Measurements from ENCODE around the gene TWSG1. TPM values are rescaled to one million over a fixed set of nuclear protein-coding genes. Genes with fewer than 3 reads are reported as not detected.

The TWSG1 gene
- total and polyA plus RNA-seq, 2 of the 13 experiments (the other 11 are each of a cell fraction or from before 2014, with no cell fraction given), result 6.6 to 9.4 TPM

- TF ChIP-seq ZFP36L1 (CRISPR knock-in tag; IDR thresholded peaks at IDR 0.05) (no peak), HBP1 (CRISPR knock-in tag; IDR thresholded peaks at IDR 0.05; ENCODE audit: low read depth) (no peak), ZNF441 (CRISPR knock-in tag; IDR thresholded peaks at IDR 0.05; ENCODE audit: borderline replicate concordance) (no peak), ZUFSP (CRISPR knock-in tag; IDR thresholded peaks at IDR 0.05; ENCODE audit: borderline replicate concordance) (no peak), PAX8 (CRISPR knock-in tag; IDR thresholded peaks at IDR 0.05; ENCODE audit: borderline replicate concordance) (no peak)
Observed at GRCh38 chr18:9387891-9388290, 53.3 kb downstream of the TWSG1 start (continued).

GRCh38 chr18:9389706-9390105, 55.1 kb downstream of the TWSG1 start:
- in situ Hi-C loops (cut with HindIII; ENCODE audit: extremely low pct_ligation_motif_present, low pct_unique_long_range_greater_than_20kb), result no loop called here
- Histone ChIP-seq H3K9ac (ENCODE audit: insufficient read depth, low read depth, low read length) (no peak overlapping the region), H3K9me3 (ENCODE audit: low read length) (no peaks in the 10 kb centered on the region), H2AFZ (ENCODE audit: low read length) (no peak overlapping the region), H3K79me2 (ENCODE audit: insufficient read depth, low read length) (no peaks in the 10 kb centered on the region), H3K27ac (ENCODE audit: extremely low read length, insufficient read depth, low read length) (no peak overlapping the region), H3K4me3 (replicated peaks in 1 of 3; ENCODE audit: insufficient read depth in 1 of 3, low read depth in 2 of 3, low read length in 3 of 3) (no peak overlapping the region), H4K20me1 (ENCODE audit: insufficient read depth, low read length) (no peaks in the 10 kb centered on the region), H3K4me1 (ENCODE audit: insufficient read depth, low read length) (no peaks in the 10 kb centered on the region), H3K4me2 (ENCODE audit: low read depth, low read length) (no peak overlapping the region), H3K27me3 (ENCODE audit: control insufficient read depth in 1 of 2, insufficient read depth in 2 of 2, low read length in 2 of 2) (no peaks in the 10 kb centered on the region), H3K36me3 (replicated peaks in 1 of 2; ENCODE audit: control insufficient read depth in 1 of 2, insufficient read depth in 2 of 2, low read length in 2 of 2) (no peaks in the 10 kb centered on the region)
- BruUV-seq (replicated peaks), result no TSS peak
- TF ChIP-seq PHF20 (CRISPR knock-in tag; IDR thresholded peaks at IDR 0.05) (no peak), ZNF34 (CRISPR knock-in tag; IDR thresholded peaks at IDR 0.05; ENCODE audit: borderline replicate concordance) (no peak), CENPBD1 (CRISPR knock-in tag; IDR thresholded peaks at IDR 0.05; ENCODE audit: borderline replicate concordance, low read depth) (no peak), SIN3B (IDR thresholded peaks at IDR 0.05; ENCODE audit: low read length) (no peak), JARID2 (CRISPR knock-in tag; IDR thresholded peaks at IDR 0.05; ENCODE audit: insufficient replicate concordance) (no peak), SMAD1 (CRISPR knock-in tag; IDR thresholded peaks at IDR 0.05; ENCODE audit: borderline replicate concordance, low read depth) (no peak), NR2F2 (IDR thresholded peaks at IDR 0.05; ENCODE audit: borderline replicate concordance, low read depth) (no peak), ZNF367 (CRISPR knock-in tag; IDR thresholded peaks at IDR 0.05; ENCODE audit: borderline replicate concordance) (no peak), BCL6 (CRISPR knock-in tag; IDR thresholded peaks at IDR 0.05) (no peak), ATF1 (CRISPR knock-in tag; IDR thresholded peaks at IDR 0.05) (no peak), ATF4 (CRISPR knock-in tag; IDR thresholded peaks at IDR 0.05) (no peak), RXRB (CRISPR knock-in tag; IDR thresholded peaks at IDR 0.05; ENCODE audit: borderline replicate concordance) (no peak), NFE2L2 (IDR thresholded peaks at IDR 0.05; ENCODE audit: low read length) (no peak), ZNF597 (CRISPR knock-in tag; IDR thresholded peaks at IDR 0.05) (no peak), ZNF670 (CRISPR knock-in tag; IDR thresholded peaks at IDR 0.05; ENCODE audit: borderline replicate concordance) (no peak)
- intact Hi-C loops (cut with micrococcal nuclease; ENCODE audit: unreplicated experiment), result no loop called here
- CTCF ChIA-PET (ENCODE audit: low intra/inter-chr PET ratio, low total read pairs), result no interaction called here
- ATAC-seq (no peak), FAIRE-seq (no peak), DNase-seq (ENCODE audit: low spot score) (no peak)
- POLR2A ChIA-PET, result no interaction called here
- WGBS (ENCODE audit: low lambda C conversion rate), result 96% methylated on average over 5 of the region's 5 CpGs

Measured in HepG2 (cell line).